Ovary (tissue), 9 donors: Measurements from ENCODE around the gene CNTD1. TPM values are rescaled to one million over a fixed set of nuclear protein-coding genes. Genes with fewer than 3 reads are reported as not detected.
"Not testable (repeated sequence)": the region's sequence is repeated elsewhere in the genome, so short reads cannot be mapped to it uniquely, and the experiment has no call there.

Experiments
- DNase-seq, 5 donors: peaks; one replicate each; pipeline ENCODE4 v3.0.0-alpha.2; 2019 to 2020
- H3K27ac ChIP-seq, 2 donors: fragments of 200-600 bp; one replicate each; pipeline versions ENCODE4 v1.5.1 to v1.8.0; 2019 to 2022
- H3K27me3 ChIP-seq: fragments of 200-600 bp; one replicate; pipeline ENCODE4 v1.8.0; 2022
- H3K36me3 ChIP-seq: fragments of 200-600 bp; sonication (generic); one replicate; pipeline ENCODE4 v1.5.1; 2019
- H3K4me1 ChIP-seq: one replicate; pipeline ENCODE4 v1.8.1; 2013; ENCODE audit warnings: mild to moderate bottlenecking, moderate library complexity; ENCODE audit not compliant: insufficient read depth
- H3K4me3 ChIP-seq: fragments of 200-600 bp; sonication (generic); one replicate; pipeline ENCODE4 v1.5.1; 2017
- H3K9me3 ChIP-seq, 2 donors: fragments of 200-600 bp in 1 of 2; sonication (generic) in 1 of 2; one replicate each; pipeline versions ENCODE4 v1.5.1 to v1.8.1; 2013 to 2019; ENCODE audit warnings: mild to moderate bottlenecking in 1 of 2, moderate library complexity in 1 of 2
- CTCF ChIP-seq, 3 donors: fragments of 450-650 bp in 2 of 3; fragments of 200-600 bp in 1 of 3; IDR thresholded peaks; one replicate each; pipeline versions ENCODE4 v1.5.1 to v1.8.0; 2016 to 2022; ENCODE audit warnings: antibody characterized with exemption in 3 of 3, mild to moderate bottlenecking in 1 of 3
- EP300 ChIP-seq: sonication (generic); formaldehyde crosslinking; IDR thresholded peaks from one replicate; pipeline ENCODE4 v1.6.1; 2017; ENCODE audit warnings: antibody characterized with exemption
- POLR2A ChIP-seq: fragments of 450-650 bp; IDR thresholded peaks from one replicate; pipeline ENCODE4 v1.6.1; 2017; ENCODE audit warnings: antibody characterized with exemption, mild to moderate bottlenecking, moderate library complexity
- WGBS, 3 donors: extraction: QIAGEN DNeasy Blood & Tissue Kit in 1 of 3; methylation state at CpG; one replicate each; pipeline versions ENCODE4 v1.1.5 to v1.1.7; 2013 to 2017; 5-methylcytosine and 5-hydroxymethylcytosine counted together
- intact Hi-C, 4 donors: fragments of 100-400 bp; cut with DNase I; formaldehyde crosslinking; loops; one replicate each; pipeline versions ENCODE4 v1.11.0 to v1.15.1; 2022 to 2023
- microRNA-seq, 3 donors: library from miRNA; unstranded; fragments of <30 nt; microRNA quantifications; one replicate each; pipeline versions ENCODE4 to v1.2.0, GENCODE V29; 2019 to 2020
- polyA plus RNA-seq, 2 donors: library from polyadenylated mRNA; stranded (reverse); fragments of 200-250 nt in 1 of 2; fragments of 350-450 nt in 1 of 2; fragmentation: Illumina TruSeq in 1 of 2; extraction: RNeasy Lipid Tissue Mini Kit (QIAGEN cat#74804) in 1 of 2; gene quantifications; one replicate each; pipeline ENCODE4 v1.2.3, GENCODE V29; 2013 to 2014
- small RNA-seq: library from RNA; depleted of rRNA; stranded (forward); fragments of <200 nt; gene quantifications from one replicate; pipeline ENCODE3, GENCODE V24; 2016
- total RNA-seq, 7 donors: library from RNA; depleted of rRNA in 2 of 7; stranded (reverse); fragments of >200 nt in 2 of 7; fragmentation: NEBNext Ultra II Directional in 3 of 7; extraction: Animal tissue kit (Norgen Biotek cat#: 25700) in 3 of 7; gene quantifications; one replicate each; pipeline versions ENCODE4 v1.1.0 to v1.2.4, GENCODE V29; 2016 to 2023
- donor health status: DM: no; HTN: no; CAD: no; lungs with moderate emphysema.
- donor health status: DM: no; HTN: no; CAD: no.
- donor health status: Bipolar disorder and iron deficiency.
- donor health status: DM: yes; HTN: yes; CAD: no.
- donor health status: DM: no; HTN: no; CAD: no.
- donor health status: DM: yes; HTN: yes; CAD: no.

The CNTD1 gene
- total and polyA plus RNA-seq, 9 donors = 0.22 to 0.79 (median 0.33) TPM; not detected in 2

- no peak for TF ChIP-seq CTCF (IDR thresholded peaks at IDR 0.05)
- TF ChIP-seq POLR2A = no peak
- no peak for TF ChIP-seq EP300
- intact Hi-C loops = loop anchor here in 1 of 4 donors (10.0 kb wide), 1 partner anchor 640 kb away; no protein-coding TSS in a partner anchor
- peaks cover 4% of the 10 kb centered on the region for H3K4me1 ChIP-seq
- no peaks in the 10 kb centered on the region for H3K27me3 ChIP-seq
- no peaks in the 10 kb centered on the region for H3K36me3 ChIP-seq
- 74 to 81% (median 79%) methylated on average over 8 of the region's 8 CpGs for WGBS, 3 donors
- no peak overlapping the region for H3K27ac ChIP-seq
- no peaks in the 10 kb centered on the region for H3K9me3 ChIP-seq
- no peak for DNase-seq
- no peak overlapping the region for H3K4me3 ChIP-seq
Observed at GRCh38 chr17:42855048-42855596, 56.5 kb downstream of the CNTD1 start.

DNA sequence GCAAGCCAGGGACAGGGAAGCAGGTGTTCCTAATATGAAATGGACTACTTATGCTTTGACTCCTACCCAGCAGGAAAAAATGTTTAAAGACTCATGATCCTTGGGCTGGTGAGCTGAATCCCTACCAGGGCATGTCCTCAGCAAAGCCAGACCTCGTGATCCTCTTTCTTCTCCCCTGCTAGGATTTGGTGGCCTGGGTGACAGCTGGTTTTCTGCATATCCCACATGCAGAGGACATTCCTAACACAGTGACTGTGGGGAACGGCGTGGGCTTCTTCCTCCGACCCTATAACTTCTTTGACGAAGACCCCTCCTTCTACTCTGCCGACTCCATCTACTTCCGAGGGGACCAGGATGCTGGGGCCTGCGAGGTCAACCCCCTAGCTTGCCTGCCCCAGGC is 57.4 kb downstream of the CNTD1 start:
- intact Hi-C loops = loop anchor here in 1 of 4 donors (10.0 kb wide), 1 partner anchor 639 kb away; no protein-coding TSS in a partner anchor
- not testable (repeated sequence) for H3K9me3 ChIP-seq, H3K27me3 ChIP-seq, H3K36me3 ChIP-seq, H3K4me3 ChIP-seq, H3K27ac ChIP-seq, DNase-seq, H3K4me1 ChIP-seq
- WGBS, 3 donors = 78 to 88% (median 86%) methylated on average over 6 to 8 of the region's 8 CpGs

DNA sequence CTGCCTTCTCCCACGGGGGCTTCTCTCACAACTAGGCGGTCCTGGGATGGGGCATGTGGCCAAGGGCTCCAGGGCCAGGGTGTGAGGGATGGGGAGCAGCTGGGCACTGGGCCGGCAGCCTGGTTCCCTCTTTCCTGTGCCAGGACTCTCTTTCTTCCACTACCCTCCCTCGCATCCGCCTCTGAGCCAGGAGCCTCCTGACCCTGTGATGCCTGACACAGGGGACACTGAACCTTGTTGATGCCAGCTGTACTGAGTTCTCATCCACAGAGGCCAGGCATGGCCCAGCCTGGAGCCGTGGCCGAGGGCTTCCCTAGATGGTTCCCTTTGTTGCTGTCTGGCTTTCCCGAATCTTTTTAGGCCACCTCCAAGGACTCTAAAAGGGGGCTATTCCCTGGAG is 57.9 kb downstream of the CNTD1 start:
- not testable (repeated sequence) for H3K27me3 ChIP-seq, DNase-seq, H3K4me3 ChIP-seq, H3K4me1 ChIP-seq, H3K9me3 ChIP-seq, H3K27ac ChIP-seq, H3K36me3 ChIP-seq
- WGBS, 3 donors = 57 to 82% (median 74%) methylated on average over 6 to 7 of the region's 8 CpGs
- intact Hi-C loops = loop anchor here in 1 of 4 donors (10.0 kb wide), 1 partner anchor 638 kb away; no protein-coding TSS in a partner anchor

DNA sequence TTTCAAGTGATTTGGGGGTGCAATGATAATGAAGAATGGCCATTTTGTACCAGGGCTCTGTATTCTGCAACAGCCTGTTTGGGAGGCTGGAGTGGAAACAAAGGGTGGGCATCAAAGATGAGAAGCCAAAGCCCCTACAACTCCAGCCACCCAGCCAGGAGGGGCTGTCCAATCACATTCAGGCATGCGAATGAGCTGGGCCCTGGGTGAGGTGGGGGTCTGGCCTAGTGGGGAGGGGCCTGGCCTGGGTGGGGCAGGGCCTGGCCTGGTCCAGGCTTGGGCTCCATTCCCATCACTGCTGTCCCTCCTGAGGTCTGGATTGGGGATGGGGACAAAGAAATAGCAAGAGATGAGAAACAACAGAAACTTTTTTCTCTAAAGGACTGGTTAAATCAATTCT is 58.7 kb downstream of the CNTD1 start:
- peaks cover 2% of the 10 kb centered on the region for H3K4me1 ChIP-seq
- no peak for DNase-seq
- intact Hi-C loops = loop anchor here in 1 of 4 donors (10.0 kb wide), 1 partner anchor 637 kb away; no protein-coding TSS in a partner anchor
- TF ChIP-seq EP300 (no peak), CTCF (IDR thresholded peaks at IDR 0.05) (no peak), POLR2A (no peak)
- H3K27me3 ChIP-seq = no peaks in the 10 kb centered on the region
- whole genome bisulfite sequencing, 3 donors = 91 to 97% (median 95%) methylated on average over 1 of the region's 1 CpG
- H3K36me3 ChIP-seq = no peaks in the 10 kb centered on the region
- H3K9me3 ChIP-seq = no peaks in the 10 kb centered on the region
- no peak overlapping the region for H3K4me3 ChIP-seq
- H3K27ac ChIP-seq = no peak overlapping the region

Small RNAs within 50 kb of the gene (microRNA-seq; reads per million reads assigned to microRNA genes)
- gene MIR6781 = 0 reads per million in 3 donors

Small RNAs within 50 kb of the gene (small RNA-seq; reads per million reads assigned to genes)
- gene HMGN2P15 = not detected
- gene MIR6781 = not detected

Other genes with a start within 250 kb of the CNTD1 start
- gene HSD17B1, start 245.9 kb upstream of the CNTD1 start, total RNA-seq = 10 to 100 TPM in 1 of 7 donors, 1 to 10 TPM in 6; 4.3 to 16.7 (median 6.5) TPM
- gene HSD17B1, start 245.9 kb upstream of the CNTD1 start, polyA plus RNA-seq = 10 to 100 TPM in 1 of 2 donors, 1 to 10 TPM in 1; 2.1 to 18.1 TPM
- 10 to 100 TPM; 13.8 to 51.2 (median 41.0) TPM for gene COASY, start 236.7 kb upstream of the CNTD1 start, total RNA-seq
- 10 to 100 TPM; 22.6 to 37.6 TPM for gene COASY, start 236.7 kb upstream of the CNTD1 start, polyA plus RNA-seq
- gene MLX, start 231.8 kb upstream of the CNTD1 start, total RNA-seq = 10 to 100 TPM; 16.5 to 37.0 (median 24.4) TPM
- gene MLX, start 231.8 kb upstream of the CNTD1 start, polyA plus RNA-seq = 10 to 100 TPM; 24.3 to 50.8 TPM
- 1 to 10 TPM; 1.4 to 5.3 (median 3.8) TPM for gene PSMC3IP, start 221.1 kb upstream of the CNTD1 start, total RNA-seq
- gene PSMC3IP, start 221.1 kb upstream of the CNTD1 start, polyA plus RNA-seq = 1 to 10 TPM; 7.2 to 7.5 TPM
- 10 to 100 TPM; 39.3 to 63.0 (median 46.4) TPM for gene RETREG3, start 189.5 kb upstream of the CNTD1 start, total RNA-seq
- gene RETREG3, start 189.5 kb upstream of the CNTD1 start, polyA plus RNA-seq = 10 to 100 TPM; 25.8 to 37.3 TPM
- 10 to 100 TPM; 12.8 to 41.2 (median 25.6) TPM for gene TUBG1, start 189.2 kb upstream of the CNTD1 start, total RNA-seq
- gene TUBG1, start 189.2 kb upstream of the CNTD1 start, polyA plus RNA-seq = 10 to 100 TPM; 11.3 to 14.3 TPM
- 10 to 100 TPM; 19.4 to 30.0 (median 23.2) TPM for gene TUBG2, start 139.6 kb upstream of the CNTD1 start, total RNA-seq
- gene TUBG2, start 139.6 kb upstream of the CNTD1 start, polyA plus RNA-seq = 10 to 100 TPM; 20.9 to 21.5 TPM
- 10 to 100 TPM; 23.6 to 81.6 (median 58.4) TPM for gene PLEKHH3, start 121.9 kb upstream of the CNTD1 start, total RNA-seq
- 10 to 100 TPM in 1 of 2 donors, 1 to 10 TPM in 1; 2.1 to 30.9 TPM for gene PLEKHH3, start 121.9 kb upstream of the CNTD1 start, polyA plus RNA-seq
- 1 to 10 TPM; 1.5 to 6.8 (median 3.7) TPM for gene CCR10, start 117.0 kb upstream of the CNTD1 start, total RNA-seq
- gene CCR10, start 117.0 kb upstream of the CNTD1 start, polyA plus RNA-seq = 1 to 10 TPM in 1 of 2 donors, under 1 TPM in 1; 0.15 to 2.7 TPM
- gene CNTNAP1, start 116.3 kb upstream of the CNTD1 start, total RNA-seq = 10 to 100 TPM in 5 of 7 donors, 1 to 10 TPM in 2; 3.7 to 41.4 (median 15.5) TPM
- 1 to 10 TPM; 7.0 to 7.5 TPM for gene CNTNAP1, start 116.3 kb upstream of the CNTD1 start, polyA plus RNA-seq
- 10 to 100 TPM; 32.9 to 83.4 (median 67.8) TPM for gene EZH1, start 53.8 kb upstream of the CNTD1 start, total RNA-seq
- 10 to 100 TPM; 45.1 to 95.2 TPM for gene EZH1, start 53.8 kb upstream of the CNTD1 start, polyA plus RNA-seq
- gene RAMP2, start 37.6 kb upstream of the CNTD1 start, total RNA-seq = 10 to 100 TPM in 6 of 7 donors, 1 to 10 TPM in 1; 4.4 to 53.7 (median 19.6) TPM
- 10 to 100 TPM; 39.6 to 98.5 TPM for gene RAMP2, start 37.6 kb upstream of the CNTD1 start, polyA plus RNA-seq
- 10 to 100 TPM; 33.7 to 49.1 (median 35.8) TPM for gene VPS25, start 25.4 kb upstream of the CNTD1 start, total RNA-seq
- gene VPS25, start 25.4 kb upstream of the CNTD1 start, polyA plus RNA-seq = 10 to 100 TPM; 49.0 to 56.5 TPM
- 10 to 100 TPM in 1 of 7 donors, 1 to 10 TPM in 6; 1.5 to 11.9 (median 3.4) TPM for gene WNK4, start 18.3 kb upstream of the CNTD1 start, total RNA-seq
- 1 to 10 TPM; 1.1 to 1.5 TPM for gene WNK4, start 18.3 kb upstream of the CNTD1 start, polyA plus RNA-seq
- 10 to 100 TPM; 49.1 to 78.2 (median 62.9) TPM for gene COA3, start 157 bp upstream of the CNTD1 start, total RNA-seq
- 10 to 100 TPM; 77.6 to 80.0 TPM for gene COA3, start 157 bp upstream of the CNTD1 start, polyA plus RNA-seq
- 10 to 100 TPM; 47.5 to 75.3 (median 54.6) TPM for gene BECN1, start 25.4 kb downstream of the CNTD1 start, total RNA-seq
- 10 to 100 TPM; 47.2 to 67.5 TPM for gene BECN1, start 25.4 kb downstream of the CNTD1 start, polyA plus RNA-seq
- gene PSME3, start 34.5 kb downstream of the CNTD1 start, total RNA-seq = 10 to 100 TPM; 28.6 to 85.8 (median 61.9) TPM
- 100 to 1,000 TPM in 1 of 2 donors, 10 to 100 TPM in 1; 31.7 to 118 TPM for gene PSME3, start 34.5 kb downstream of the CNTD1 start, polyA plus RNA-seq
- 1 to 10 TPM in 6 of 7 donors, under 1 TPM in 1; 0.72 to 1.9 (median 1.3) TPM for gene AOC2, start 45.7 kb downstream of the CNTD1 start, total RNA-seq
- gene AOC2, start 45.7 kb downstream of the CNTD1 start, polyA plus RNA-seq = 1 to 10 TPM in 1 of 2 donors, under 1 TPM in 1; 0.40 to 6.3 TPM
- 100 to 1,000 TPM in 1 of 7 donors, 10 to 100 TPM in 3, 1 to 10 TPM in 2, under 1 TPM in 1; 0.72 to 112 (median 12.4) TPM for gene AOC3, start 52.3 kb downstream of the CNTD1 start, total RNA-seq
- gene AOC3, start 52.3 kb downstream of the CNTD1 start, polyA plus RNA-seq = 100 to 1,000 TPM in 1 of 2 donors, 10 to 100 TPM in 1; 22.5 to 197 TPM
- gene G6PC1, start 101.9 kb downstream of the CNTD1 start, total RNA-seq = 1 to 10 TPM in 1 of 7 donors, under 1 TPM in 1, not detected in 5; 0.69 to 1.7 TPM
- not detected for gene G6PC1, start 101.9 kb downstream of the CNTD1 start, polyA plus RNA-seq
- gene AARSD1, start 165.6 kb downstream of the CNTD1 start, total RNA-seq = 10 to 100 TPM; 17.8 to 51.4 (median 40.6) TPM
- 10 to 100 TPM; 49.7 to 50.1 TPM for gene AARSD1, start 165.6 kb downstream of the CNTD1 start, polyA plus RNA-seq
- gene PTGES3L, start 181.2 kb downstream of the CNTD1 start, total RNA-seq = 1 to 10 TPM in 1 of 7 donors, under 1 TPM in 5, not detected in 1; 0.45 to 2.6 (median 0.66) TPM
- gene PTGES3L, start 181.2 kb downstream of the CNTD1 start, polyA plus RNA-seq = 1 to 10 TPM in 1 of 2 donors, under 1 TPM in 1; 0.56 to 2.1 TPM
- gene RUNDC1, start 181.7 kb downstream of the CNTD1 start, total RNA-seq = 10 to 100 TPM in 5 of 7 donors, 1 to 10 TPM in 2; 8.2 to 19.4 (median 13.3) TPM
- gene RUNDC1, start 181.7 kb downstream of the CNTD1 start, polyA plus RNA-seq = 10 to 100 TPM in 1 of 2 donors, 1 to 10 TPM in 1; 6.1 to 12.1 TPM
- 1,000 to 10,000 TPM; 1,130 to 2,473 (median 1,529) TPM for gene RPL27, start 199.6 kb downstream of the CNTD1 start, total RNA-seq
- 1,000 to 10,000 TPM; 3,204 to 5,312 TPM for gene RPL27, start 199.6 kb downstream of the CNTD1 start, polyA plus RNA-seq
- 10 to 100 TPM; 26.3 to 38.3 (median 29.7) TPM for gene IFI35, start 207.9 kb downstream of the CNTD1 start, total RNA-seq
- 10 to 100 TPM; 13.0 to 39.7 TPM for gene IFI35, start 207.9 kb downstream of the CNTD1 start, polyA plus RNA-seq
- gene VAT1, start 223.5 kb downstream of the CNTD1 start, total RNA-seq = 100 to 1,000 TPM; 121 to 421 (median 356) TPM
- gene VAT1, start 223.5 kb downstream of the CNTD1 start, polyA plus RNA-seq = 100 to 1,000 TPM; 217 to 251 TPM
- gene RND2, start 226.4 kb downstream of the CNTD1 start, total RNA-seq = 10 to 100 TPM in 2 of 7 donors, 1 to 10 TPM in 5; 2.5 to 11.6 (median 6.8) TPM
- gene RND2, start 226.4 kb downstream of the CNTD1 start, polyA plus RNA-seq = 1 to 10 TPM; 2.7 to 4.0 TPM